ENCODE results near the gene CYBA. TPM values are rescaled to one million over a fixed set of nuclear protein-coding genes. Genes with fewer than 3 reads are reported as not detected.

CYBA gene
- total RNA-seq, 3 donors from 2014 or later (not counting 1 experiment from before 2014, with no cell fraction given), result 1,001 to 1,351 (median 1,051) TPM

- 81% methylated on average over 37 of the region's 37 CpGs for WGBS (ENCODE audit: insufficient coverage)
- no peak for TF ChIP-seq CTCF (IDR thresholded peaks at IDR 0.05)
- Mint-ChIP-seq H3K9me3 (no peaks in the 10 kb centered on the region), H3K4me1 (peaks cover 34 to 52% of the 10 kb centered on the region in 2 donors), H3K27ac (peak overlapping the region; percentile 73), H3K36me3 (no peaks in the 10 kb centered on the region), H3K27me3 (ENCODE audit: low read depth in 2 of 2) (no peaks in the 10 kb centered on the region), H3K4me3 (peak overlapping the region; percentile 31)
- Histone ChIP-seq H3K36me3 (ENCODE audit: control insufficient read depth, insufficient read depth, low read length) (peaks cover 55% of the 10 kb centered on the region), H3K4me1 (ENCODE audit: control insufficient read depth, insufficient read depth, low read length) (peaks cover 70% of the 10 kb centered on the region), H3K27ac (ENCODE audit: low read length) (no peak overlapping the region), H3K9me3 (ENCODE audit: control insufficient read depth, insufficient read depth, low read length) (no peaks in the 10 kb centered on the region), H3K4me3 (ENCODE audit: low read length) (no peak overlapping the region), H3K27me3 (ENCODE audit: control insufficient read depth, insufficient read depth, low read length) (no peaks in the 10 kb centered on the region)
- DNase-seq (peak in 1 of 2 donors; percentile 62), ATAC-seq (no peak)
- intact Hi-C loops (cut with micrococcal nuclease), result no loop called here
Observed at GRCh38 chr16:88697831-88698615, 47.2 kb upstream of the CYBA start.

DNA sequence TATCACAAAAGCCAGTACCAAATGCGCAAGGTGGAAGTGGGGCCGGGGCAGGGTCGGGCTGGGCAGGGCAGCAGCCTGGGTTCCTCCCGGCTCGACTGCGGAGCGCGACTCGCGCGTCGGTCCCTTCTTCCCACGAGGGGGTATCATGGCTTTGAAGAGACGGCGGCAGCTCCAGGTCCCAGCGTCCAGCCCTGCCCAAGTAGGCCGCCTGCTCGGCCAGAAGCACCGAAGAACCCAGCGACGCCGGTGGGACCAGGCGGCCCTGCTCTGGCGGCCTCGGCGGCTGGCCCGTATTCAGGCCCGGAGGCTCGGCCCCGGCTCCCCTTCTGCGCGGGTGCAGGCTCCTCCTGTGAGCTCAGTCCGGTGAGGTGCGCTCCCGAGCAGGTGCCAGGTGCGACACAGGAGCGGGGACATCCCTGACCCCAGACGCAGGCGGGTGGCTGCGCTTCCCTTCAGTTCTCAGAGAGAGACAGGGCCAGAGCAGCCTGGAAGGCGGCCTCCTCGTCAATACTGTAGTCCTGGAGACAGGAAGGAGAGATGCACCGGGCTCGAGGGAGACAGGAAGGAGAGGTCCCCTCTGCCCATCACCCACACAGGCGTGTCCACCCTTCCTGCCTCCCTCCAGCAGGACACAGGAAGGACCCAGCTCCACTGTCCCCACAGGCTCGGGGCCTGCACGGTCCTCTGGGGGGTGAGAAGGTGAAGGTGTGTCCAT, 46.4 kb upstream of the CYBA start:
- intact Hi-C loops (cut with micrococcal nuclease), result no loop called here
- peak overlapping the region; percentile 73 for H3K27ac Mint-ChIP-seq
- ATAC-seq (no peak), DNase-seq (no peak)
- H3K36me3 ChIP-seq (ENCODE audit: control insufficient read depth, insufficient read depth, low read length), result peaks cover 52% of the 10 kb centered on the region
- H3K4me3 ChIP-seq (ENCODE audit: low read length), result no peak overlapping the region
- H3K4me1 Mint-ChIP-seq, result peaks cover 32 to 51% of the 10 kb centered on the region in 2 donors
- H3K27me3 ChIP-seq (ENCODE audit: control insufficient read depth, insufficient read depth, low read length), result no peaks in the 10 kb centered on the region
- H3K27me3 Mint-ChIP-seq (ENCODE audit: low read depth in 2 of 2), result no peaks in the 10 kb centered on the region
- H3K4me1 ChIP-seq (ENCODE audit: control insufficient read depth, insufficient read depth, low read length), result peaks cover 70% of the 10 kb centered on the region
- no peak overlapping the region for H3K27ac ChIP-seq (ENCODE audit: low read length)
- no peaks in the 10 kb centered on the region for H3K36me3 Mint-ChIP-seq
- no peaks in the 10 kb centered on the region for H3K9me3 ChIP-seq (ENCODE audit: control insufficient read depth, insufficient read depth, low read length)
- H3K9me3 Mint-ChIP-seq, result no peaks in the 10 kb centered on the region
- 94% methylated on average over 44 of the region's 47 CpGs for WGBS (ENCODE audit: insufficient coverage)
- TF ChIP-seq CTCF (IDR thresholded peaks at IDR 0.05), result no peak
- peak overlapping the region; percentile 31 for H3K4me3 Mint-ChIP-seq

DNA sequence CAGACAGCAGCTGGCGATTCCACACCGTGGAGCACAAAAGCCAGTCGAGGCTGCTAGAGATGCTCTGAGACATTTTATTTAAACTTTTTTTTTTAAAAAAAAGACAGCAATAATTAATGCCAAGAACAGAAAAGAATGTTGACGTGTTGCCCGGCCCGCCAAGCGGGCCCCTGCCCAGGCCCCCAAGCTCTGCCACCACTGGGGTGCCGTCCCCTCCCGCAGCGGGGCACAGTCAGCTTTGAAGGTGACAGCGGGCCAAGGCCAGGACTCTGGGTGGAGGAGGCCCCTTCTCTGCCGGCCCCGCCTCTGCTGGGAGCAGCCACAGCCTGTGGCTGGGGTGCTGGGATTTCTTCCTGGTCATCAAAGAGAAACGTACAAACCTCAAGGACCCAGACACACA, 45.6 kb upstream of the CYBA start:
- Histone ChIP-seq H3K27me3 (ENCODE audit: control insufficient read depth, insufficient read depth, low read length) (no peaks in the 10 kb centered on the region), H3K27ac (ENCODE audit: low read length) (no peak overlapping the region), H3K4me3 (ENCODE audit: low read length) (no peak overlapping the region), H3K36me3 (ENCODE audit: control insufficient read depth, insufficient read depth, low read length) (peaks cover 52% of the 10 kb centered on the region), H3K9me3 (ENCODE audit: control insufficient read depth, insufficient read depth, low read length) (no peaks in the 10 kb centered on the region), H3K4me1 (ENCODE audit: control insufficient read depth, insufficient read depth, low read length) (peaks cover 70% of the 10 kb centered on the region)
- intact Hi-C loops (cut with micrococcal nuclease), result no loop called here
- DNase-seq, result no peak
- no peak for ATAC-seq
- no peak for TF ChIP-seq CTCF (IDR thresholded peaks at IDR 0.05)
- H3K27ac Mint-ChIP-seq, result peak overlapping the region in 1 of 2 donors; percentile 73
- H3K9me3 Mint-ChIP-seq, result no peaks in the 10 kb centered on the region
- no peaks in the 10 kb centered on the region for H3K36me3 Mint-ChIP-seq
- peaks cover 25 to 50% of the 10 kb centered on the region in 2 donors for H3K4me1 Mint-ChIP-seq
- WGBS (ENCODE audit: insufficient coverage), result 90% methylated on average over 14 of the region's 14 CpGs
- no peak overlapping the region for H3K4me3 Mint-ChIP-seq
- no peaks in the 10 kb centered on the region for H3K27me3 Mint-ChIP-seq (ENCODE audit: low read depth in 2 of 2)
